ENCODE data around the gene ILF2. TPM values are rescaled to one million over a fixed set of nuclear protein-coding genes. Genes with fewer than 3 reads are reported as not detected.
A peak's percentile ranks its signal among the peaks of the same experiment; 100 is the strongest.

Gene ILF2
- total RNA-seq, 2 experiments from 2014 or later, result 141 to 142 TPM

- H3K9me3 Mint-ChIP-seq, result no peaks in the 10 kb centered on the region
- H3K4me1 Mint-ChIP-seq, result peaks cover 10% of the 10 kb centered on the region
- ATAC-seq (ENCODE audit: low read depth) (no peak), DNase-seq (no peak)
- no peak overlapping the region for H3K27ac Mint-ChIP-seq
- no peak overlapping the region for H3K4me3 Mint-ChIP-seq
- H3K27me3 Mint-ChIP-seq, result peaks cover 13% of the 10 kb centered on the region
- no peaks in the 10 kb centered on the region for H3K36me3 Mint-ChIP-seq
- POLR2A ChIA-PET, result interaction anchor here (1.1 kb wide), 1 partner anchor 39 kb away, joined by 3 read pairs; no protein-coding TSS in a partner anchor
These were observed 17.5 kb upstream of the ILF2 start for GRCh38 chr1:153688276-153688675.

GRCh38 chr1:153687346-153688125 lies 16.7 kb upstream of the ILF2 start:
- DNase-seq, result no peak
- no peak for ATAC-seq (ENCODE audit: low read depth)
- H3K27me3 Mint-ChIP-seq, result peaks cover 17% of the 10 kb centered on the region
- peaks cover 10% of the 10 kb centered on the region for H3K4me1 Mint-ChIP-seq
- no peaks in the 10 kb centered on the region for H3K36me3 Mint-ChIP-seq
- H3K27ac Mint-ChIP-seq, result no peak overlapping the region
- POLR2A ChIA-PET, result interaction anchor here (1.1 kb wide), 1 partner anchor 40 kb away, joined by 3 read pairs; no protein-coding TSS in a partner anchor
- H3K9me3 Mint-ChIP-seq, result no peaks in the 10 kb centered on the region
- no peak overlapping the region for H3K4me3 Mint-ChIP-seq

GRCh38 chr1:153685544-153686340 lies 14.9 kb upstream of the ILF2 start:
- POLR2A ChIA-PET, result interaction anchor here (1.0 kb wide), 1 partner anchor 304 kb away, joined by 3 read pairs; no protein-coding TSS in a partner anchor
- no peak for DNase-seq
- Mint-ChIP-seq H3K4me3 (no peak overlapping the region), H3K9me3 (no peaks in the 10 kb centered on the region), H3K36me3 (no peaks in the 10 kb centered on the region), H3K27me3 (peaks cover 25% of the 10 kb centered on the region), H3K4me1 (peaks cover 6% of the 10 kb centered on the region), H3K27ac (no peak overlapping the region)
- no peak for ATAC-seq (ENCODE audit: low read depth)

GRCh38 chr1:153684892-153685291 lies 14.1 kb upstream of the ILF2 start:
- H3K4me1 Mint-ChIP-seq, result peaks cover 6% of the 10 kb centered on the region
- DNase-seq (no peak), ATAC-seq (ENCODE audit: low read depth) (no peak)
- H3K9me3 Mint-ChIP-seq, result no peaks in the 10 kb centered on the region
- H3K36me3 Mint-ChIP-seq, result no peaks in the 10 kb centered on the region
- POLR2A ChIA-PET, result interaction anchor here (1.0 kb wide), 1 partner anchor 305 kb away, joined by 3 read pairs; no protein-coding TSS in a partner anchor
- H3K4me3 Mint-ChIP-seq, result no peak overlapping the region
- peaks cover 34% of the 10 kb centered on the region for H3K27me3 Mint-ChIP-seq
- no peak overlapping the region for H3K27ac Mint-ChIP-seq

GRCh38 chr1:153683854-153684253 lies 13.1 kb upstream of the ILF2 start:
- ATAC-seq (ENCODE audit: low read depth) (no peak), DNase-seq (no peak)
- no peaks in the 10 kb centered on the region for H3K36me3 Mint-ChIP-seq
- H3K27me3 Mint-ChIP-seq, result peaks cover 38% of the 10 kb centered on the region
- POLR2A ChIA-PET, result no interaction called here
- no peaks in the 10 kb centered on the region for H3K9me3 Mint-ChIP-seq
- H3K27ac Mint-ChIP-seq, result no peak overlapping the region
- H3K4me3 Mint-ChIP-seq, result no peak overlapping the region
- peaks cover 6% of the 10 kb centered on the region for H3K4me1 Mint-ChIP-seq

GRCh38 chr1:153682730-153683129 lies 11.9 kb upstream of the ILF2 start:
- no peaks in the 10 kb centered on the region for H3K9me3 Mint-ChIP-seq
- H3K4me1 Mint-ChIP-seq, result peaks cover 16% of the 10 kb centered on the region
- H3K4me3 Mint-ChIP-seq, result no peak overlapping the region
- H3K27ac Mint-ChIP-seq, result no peak overlapping the region
- peaks cover 47% of the 10 kb centered on the region for H3K27me3 Mint-ChIP-seq
- ATAC-seq (ENCODE audit: low read depth), result no peak
- no peak for DNase-seq
- POLR2A ChIA-PET, result no interaction called here
- no peaks in the 10 kb centered on the region for H3K36me3 Mint-ChIP-seq

GRCh38 chr1:153680120-153680403 lies 9.3 kb upstream of the ILF2 start:
- H3K27me3 Mint-ChIP-seq, result peaks cover 56% of the 10 kb centered on the region
- ATAC-seq (ENCODE audit: low read depth) (no peak), DNase-seq (no peak)
- H3K4me3 Mint-ChIP-seq, result peak overlapping the region; percentile 79
- no peaks in the 10 kb centered on the region for H3K36me3 Mint-ChIP-seq
- no peak overlapping the region for H3K27ac Mint-ChIP-seq
- H3K9me3 Mint-ChIP-seq, result no peaks in the 10 kb centered on the region
- POLR2A ChIA-PET, result interaction anchor here (2.3 kb wide), 1 partner anchor 311 kb away, joined by 6 read pairs; the partner anchor contains the start of gene RPS27
- H3K4me1 Mint-ChIP-seq, result peaks cover 20% of the 10 kb centered on the region

GRCh38 chr1:153679337-153680119 lies 8.7 kb upstream of the ILF2 start:
- Mint-ChIP-seq H3K9me3 (no peaks in the 10 kb centered on the region), H3K4me3 (peak overlapping the region; percentile 79), H3K27ac (no peak overlapping the region), H3K4me1 (peaks cover 20% of the 10 kb centered on the region), H3K36me3 (no peaks in the 10 kb centered on the region), H3K27me3 (peaks cover 56% of the 10 kb centered on the region)
- peak; percentile 63 for DNase-seq
- POLR2A ChIA-PET, result interaction anchor here (2.3 kb wide), 1 partner anchor 311 kb away, joined by 6 read pairs; the partner anchor contains the start of gene RPS27
- peak; percentile 60 for ATAC-seq (ENCODE audit: low read depth)

- no peak within 1 kb of the TSS for H3K27ac Mint-ChIP-seq
- peak; percentile 50 for DNase-seq
- peak; percentile 51 for ATAC-seq (ENCODE audit: low read depth)
- H3K9me3 Mint-ChIP-seq, result no peaks in the 10 kb centered on the region
- no peaks in the 10 kb centered on the region for H3K36me3 Mint-ChIP-seq
- peak within 1 kb of the TSS; percentile 79 for H3K4me3 Mint-ChIP-seq
- H3K27me3 Mint-ChIP-seq, result peaks cover 56% of the 10 kb centered on the region
- POLR2A ChIA-PET, result interaction anchor here (0.7 to 2.3 kb wide), 2 partner anchors 46 to 312 kb away, joined by 5 to 6 read pairs; partner anchors contain the start of gene RPS27
- H3K4me1 Mint-ChIP-seq, result peaks cover 20% of the 10 kb centered on the region
These were observed 7.9 kb upstream of the ILF2 start, which contains the start of gene NPR1 for GRCh38 chr1:153678519-153679336. TSS of gene NPR1 (plus strand) at chr1:153678688. CDS start at chr1:153679109, 421 bp downstream.

- Mint-ChIP-seq H3K36me3 (no peaks in the 10 kb centered on the region), H3K9me3 (no peaks in the 10 kb centered on the region), H3K27ac (no peak overlapping the region), H3K27me3 (peaks cover 56% of the 10 kb centered on the region), H3K4me3 (peak overlapping the region; percentile 79), H3K4me1 (peaks cover 20% of the 10 kb centered on the region)
- DNase-seq, result peak; percentile 52
- peak; percentile 49 for ATAC-seq (ENCODE audit: low read depth)
- POLR2A ChIA-PET, result interaction anchor here (0.7 to 1.2 kb wide), 2 partner anchors 47 to 98 kb away, joined by 3 to 5 read pairs; partner anchors contain the start of gene SLC27A3
These were observed 7.1 kb upstream of the ILF2 start for GRCh38 chr1:153677718-153678518.

GRCh38 chr1:153673511-153673910 lies 2.7 kb upstream of the ILF2 start:
- Mint-ChIP-seq H3K4me3 (no peak overlapping the region), H3K27me3 (peaks cover 19% of the 10 kb centered on the region), H3K36me3 (peaks cover 16% of the 10 kb centered on the region), H3K27ac (no peak overlapping the region), H3K9me3 (no peaks in the 10 kb centered on the region), H3K4me1 (peaks cover 26% of the 10 kb centered on the region)
- ATAC-seq (ENCODE audit: low read depth) (no peak), DNase-seq (no peak)
- POLR2A ChIA-PET, result interaction anchor here (0.7 to 1.0 kb wide), 3 partner anchors 8 to 113 kb away, joined by 3 to 4 read pairs (median 4); no protein-coding TSS in a partner anchor
